K562 treated with DMSO at 1 percent for 12 hours (cell line): ENCODE measurements around the gene FKBP15. TPM values are rescaled to one million over a fixed set of nuclear protein-coding genes. Genes with fewer than 3 reads are reported as not detected.

Experiments used
- total RNA-seq: library from RNA; unstranded; fragments of 300-600 nt; gene quantifications from 2 replicates; pipeline ENCODE4 v1.2.3, GENCODE V29; 2022; ENCODE audit not compliant: insufficient read depth

Gene FKBP15, protein sequence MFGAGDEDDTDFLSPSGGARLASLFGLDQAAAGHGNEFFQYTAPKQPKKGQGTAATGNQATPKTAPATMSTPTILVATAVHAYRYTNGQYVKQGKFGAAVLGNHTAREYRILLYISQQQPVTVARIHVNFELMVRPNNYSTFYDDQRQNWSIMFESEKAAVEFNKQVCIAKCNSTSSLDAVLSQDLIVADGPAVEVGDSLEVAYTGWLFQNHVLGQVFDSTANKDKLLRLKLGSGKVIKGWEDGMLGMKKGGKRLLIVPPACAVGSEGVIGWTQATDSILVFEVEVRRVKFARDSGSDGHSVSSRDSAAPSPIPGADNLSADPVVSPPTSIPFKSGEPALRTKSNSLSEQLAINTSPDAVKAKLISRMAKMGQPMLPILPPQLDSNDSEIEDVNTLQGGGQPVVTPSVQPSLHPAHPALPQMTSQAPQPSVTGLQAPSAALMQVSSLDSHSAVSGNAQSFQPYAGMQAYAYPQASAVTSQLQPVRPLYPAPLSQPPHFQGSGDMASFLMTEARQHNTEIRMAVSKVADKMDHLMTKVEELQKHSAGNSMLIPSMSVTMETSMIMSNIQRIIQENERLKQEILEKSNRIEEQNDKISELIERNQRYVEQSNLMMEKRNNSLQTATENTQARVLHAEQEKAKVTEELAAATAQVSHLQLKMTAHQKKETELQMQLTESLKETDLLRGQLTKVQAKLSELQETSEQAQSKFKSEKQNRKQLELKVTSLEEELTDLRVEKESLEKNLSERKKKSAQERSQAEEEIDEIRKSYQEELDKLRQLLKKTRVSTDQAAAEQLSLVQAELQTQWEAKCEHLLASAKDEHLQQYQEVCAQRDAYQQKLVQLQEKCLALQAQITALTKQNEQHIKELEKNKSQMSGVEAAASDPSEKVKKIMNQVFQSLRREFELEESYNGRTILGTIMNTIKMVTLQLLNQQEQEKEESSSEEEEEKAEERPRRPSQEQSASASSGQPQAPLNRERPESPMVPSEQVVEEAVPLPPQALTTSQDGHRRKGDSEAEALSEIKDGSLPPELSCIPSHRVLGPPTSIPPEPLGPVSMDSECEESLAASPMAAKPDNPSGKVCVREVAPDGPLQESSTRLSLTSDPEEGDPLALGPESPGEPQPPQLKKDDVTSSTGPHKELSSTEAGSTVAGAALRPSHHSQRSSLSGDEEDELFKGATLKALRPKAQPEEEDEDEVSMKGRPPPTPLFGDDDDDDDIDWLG
- total RNA-seq, result 5.7 and 17.8 TPM in 2 replicates

GRCh38 chr9:113221003-113221799 is at the start of gene FKBP15, which contains the start of gene SLC31A1:
Gene FKBP15 (minus strand): TSS chr9:113221277. CDS start chr9:113221243, 34 bp downstream.
Gene SLC31A1 (plus strand): TSS chr9:113221544. CDS start chr9:113256149, 34,605 bp downstream.

GRCh38 chr9:113150670-113151611 is 70.1 kb downstream of the FKBP15 start, which contains the start of gene SLC31A2:
Gene SLC31A2 (plus strand): TSS chr9:113151007. CDS start chr9:113151075, 68 bp downstream.

Other genes starting within 250 kb of the FKBP15 start
- gene ZNF883, start 209.1 kb downstream of the FKBP15 start, total RNA-seq, result 0.97 and 1.4 TPM in 2 replicates
- gene ZFP37, start 164.6 kb downstream of the FKBP15 start, total RNA-seq, result 0.40 and 0.67 TPM in 2 replicates
- gene SLC31A2, start 70.3 kb downstream of the FKBP15 start, total RNA-seq, result 1.9 and 3.5 TPM in 2 replicates
- 18.8 and 55.7 TPM in 2 replicates for gene SLC31A1, start 267 bp upstream of the FKBP15 start, total RNA-seq
- 29.7 and 31.8 TPM in 2 replicates for gene CDC26, start 54.3 kb upstream of the FKBP15 start, total RNA-seq
- gene PRPF4, start 54.4 kb upstream of the FKBP15 start, total RNA-seq, result 14.3 and 29.1 TPM in 2 replicates
- 0.53 TPM in 1 of 2 replicates, not detected in the other for gene RNF183, start 82.1 kb upstream of the FKBP15 start, total RNA-seq
- 1.4 and 5.8 TPM in 2 replicates for gene WDR31, start 119.0 kb upstream of the FKBP15 start, total RNA-seq
- gene BSPRY, start 128.3 kb upstream of the FKBP15 start, total RNA-seq, result 0.97 and 1.1 TPM in 2 replicates
- 43.8 and 46.9 TPM in 2 replicates for gene HDHD3, start 155.7 kb upstream of the FKBP15 start, total RNA-seq
- 24.0 and 59.9 TPM in 2 replicates for gene ALAD, start 180.0 kb upstream of the FKBP15 start, total RNA-seq
- 51.2 and 78.7 TPM in 2 replicates for gene POLE3, start 189.4 kb upstream of the FKBP15 start, total RNA-seq
- 0.41 TPM in 1 of 2 replicates, not detected in the other for gene C9orf43, start 189.5 kb upstream of the FKBP15 start, total RNA-seq
- gene RGS3, start 242.4 kb upstream of the FKBP15 start, total RNA-seq, result 5.6 and 8.1 TPM in 2 replicates